HepG2 (cell line): ENCODE measurements around the gene RPS6KL1. TPM values are rescaled to one million over a fixed set of nuclear protein-coding genes. Genes with fewer than 3 reads are reported as not detected.

Source experiments
- ARNTL ChIP-seq: sonication (generic); formaldehyde crosslinking; IDR thresholded peaks from 2 replicates; pipeline ENCODE4 v1.4.0; 2020; ENCODE audit warnings: mild to moderate bottlenecking, missing genetic modification reagents
- BORCS8-MEF2B ChIP-seq: sonication (generic); formaldehyde crosslinking; IDR thresholded peaks from 2 replicates; pipeline ENCODE4 v1.8.0; 2022; ENCODE audit warnings: mild to moderate bottlenecking, missing genetic modification reagents
- GABPA ChIP-seq, 2 experiments: IDR thresholded peaks; 2 replicates each; pipeline ENCODE4 v1.6.1; 2011 to 2016; ENCODE audit warnings: low read depth in 2 of 2, low read length in 1 of 2, missing biosample characterization in 1 of 2, missing genetic modification characterization in 1 of 2
- HIC2 ChIP-seq: sonication (generic); formaldehyde crosslinking; IDR thresholded peaks from 2 replicates; pipeline ENCODE4 v1.9.0; 2022; ENCODE audit warnings: low read depth, missing genetic modification reagents
- HOXA7 ChIP-seq: sonication (generic); formaldehyde crosslinking; IDR thresholded peaks from 2 replicates; pipeline ENCODE4 v1.8.1; 2022; ENCODE audit warnings: mild to moderate bottlenecking, missing genetic modification reagents, moderate library complexity
- ISX ChIP-seq: sonication (generic); formaldehyde crosslinking; conservative IDR thresholded peaks from 2 replicates; pipeline ENCODE4 v1.5.0; 2020; ENCODE audit warnings: missing genetic modification reagents
- KDM5B ChIP-seq: sonication (generic); formaldehyde crosslinking; IDR thresholded peaks from 2 replicates; pipeline ENCODE4 v1.4.0; 2020; ENCODE audit warnings: missing genetic modification reagents, mild to moderate bottlenecking, borderline replicate concordance
- MBNL3 ChIP-seq: fragments of 250-450 bp; sonication (Bioruptor Pico); conservative IDR thresholded peaks from 2 replicates; pipeline ENCODE4 v1.8.0; 2022; ENCODE audit warnings: mild to moderate bottlenecking, inconsistent platforms
- NFIB ChIP-seq: sonication (generic); formaldehyde crosslinking; IDR thresholded peaks from 2 replicates; pipeline ENCODE4 v1.9.0; 2021; ENCODE audit warnings: missing genetic modification reagents, mild to moderate bottlenecking, borderline replicate concordance
- NONO ChIP-seq, 2 experiments: fragments of 450-650 bp in 1 of 2; sonication (generic) in 1 of 2; formaldehyde crosslinking in 1 of 2; IDR thresholded peaks in 1 of 2; conservative IDR thresholded peaks in 1 of 2; 2 replicates each; pipeline versions ENCODE4 v1.6.1 to v1.8.0; 2017 to 2022; ENCODE audit warnings: mild to moderate bottlenecking in 1 of 2, missing genetic modification reagents in 1 of 2, moderate library complexity in 1 of 2
- NR2F6 ChIP-seq, 2 experiments: IDR thresholded peaks; 2 replicates each; pipeline ENCODE4 v1.6.1; 2016; ENCODE audit warnings: antibody characterized with exemption in 1 of 2, mild to moderate bottlenecking in 1 of 2
- PHF20 ChIP-seq: sonication (generic); formaldehyde crosslinking; IDR thresholded peaks from 2 replicates; pipeline ENCODE4 v1.5.0; 2020; ENCODE audit warnings: mild to moderate bottlenecking, missing genetic modification reagents
- RXRA ChIP-seq: sonication (generic); formaldehyde crosslinking; IDR thresholded peaks from 2 replicates; pipeline ENCODE4 v1.5.1; 2020; ENCODE audit warnings: missing genetic modification reagents
- ZBTB33 ChIP-seq: sonication (generic); formaldehyde crosslinking; IDR thresholded peaks from 2 replicates; pipeline ENCODE4 v1.4.0; 2020; ENCODE audit warnings: missing genetic modification reagents
- ZBTB46 ChIP-seq: sonication (generic); formaldehyde crosslinking; IDR thresholded peaks from 2 replicates; pipeline ENCODE4 v1.4.0; 2020; ENCODE audit warnings: mild to moderate bottlenecking, missing genetic modification reagents, borderline replicate concordance
- ZNF556 ChIP-seq: sonication (generic); formaldehyde crosslinking; IDR thresholded peaks from 2 replicates; pipeline ENCODE4 v1.4.0; 2020; ENCODE audit warnings: mild to moderate bottlenecking, missing genetic modification reagents, borderline replicate concordance
- ZNF563 ChIP-seq: sonication (generic); formaldehyde crosslinking; IDR thresholded peaks from 2 replicates; pipeline ENCODE4 v1.8.0; 2022; ENCODE audit warnings: mild to moderate bottlenecking, moderate library complexity, missing genetic modification reagents
- ZNF713 ChIP-seq: sonication (generic); formaldehyde crosslinking; IDR thresholded peaks from 2 replicates; pipeline ENCODE4 v1.4.0; 2020; ENCODE audit warnings: mild to moderate bottlenecking, missing genetic modification reagents
- ZNF724P ChIP-seq: sonication (generic); formaldehyde crosslinking; IDR thresholded peaks from 2 replicates; pipeline ENCODE4 v1.8.0; 2022; ENCODE audit warnings: missing genetic modification reagents, borderline replicate concordance
- ZNF737 ChIP-seq: sonication (generic); formaldehyde crosslinking; IDR thresholded peaks from 2 replicates; pipeline ENCODE4 v1.5.0; 2020; ENCODE audit warnings: missing genetic modification reagents, mild to moderate bottlenecking, borderline replicate concordance
- ZNF790 ChIP-seq: sonication (generic); formaldehyde crosslinking; IDR thresholded peaks from 2 replicates; pipeline ENCODE4 v1.8.0; 2022; ENCODE audit warnings: missing genetic modification reagents, mild to moderate bottlenecking, borderline replicate concordance
- ZNF839 ChIP-seq: sonication (generic); formaldehyde crosslinking; IDR thresholded peaks from 2 replicates; pipeline ENCODE4 v1.4.0; 2020; ENCODE audit warnings: missing genetic modification reagents, mild to moderate bottlenecking, borderline replicate concordance
- ZNF850 ChIP-seq: sonication (generic); formaldehyde crosslinking; conservative IDR thresholded peaks from 2 replicates; pipeline ENCODE4 v1.9.0; 2021; ENCODE audit warnings: mild to moderate bottlenecking, missing genetic modification reagents
- polyA plus RNA-seq, 8 experiments: library from polyadenylated mRNA; depleted of rRNA in 3 of 8; stranded (reverse) in 7 of 8; unstranded in 1 of 8; fragments of >200 nt; fragmentation: Illumina TruSeq in 4 of 8; extraction: Trizol in 4 of 8; gene quantifications; 2 replicates each; pipeline versions ENCODE4 v1.2.1 to v1.2.3, GENCODE V29; 2011 to 2016; ENCODE audit warnings: low read depth in 4 of 8, missing spikeins in 1 of 8, mixed read lengths in 1 of 8; ENCODE audit not compliant: insufficient read depth in 1 of 8
- total RNA-seq, 5 experiments: library from RNA; depleted of rRNA; stranded (reverse); fragments of >200 nt; fragmentation: Illumina TruSeq; extraction: Trizol; gene quantifications; 2 replicates each; pipeline ENCODE4 v1.2.3, GENCODE V29; 2016; ENCODE audit warnings: low read depth in 1 of 5

Gene RPS6KL1
- total and polyA plus RNA-seq, 2 of the 13 experiments (the other 11 are each of a cell fraction or from before 2014, with no cell fraction given): 6.5 to 11.5 TPM

- TF ChIP-seq ZNF563 (CRISPR knock-in tag): 0 out of 2 replicates have a peak, but pooled peaks have one; percentile 26
- peak; percentile 38; the same call in 1 of the 2 replicates for TF ChIP-seq BORCS8-MEF2B (CRISPR knock-in tag)
- TF ChIP-seq ZBTB46 (CRISPR knock-in tag): no peak
- TF ChIP-seq PHF20 (CRISPR knock-in tag): no peak
- TF ChIP-seq ZNF850: no peak
- no peak for TF ChIP-seq ZNF790 (CRISPR knock-in tag)
- no peak for TF ChIP-seq ISX (CRISPR knock-in tag)
- no peak for TF ChIP-seq RXRA (CRISPR knock-in tag)
- peak; percentile 40; the same call in 1 of the 2 replicates for TF ChIP-seq HIC2 (CRISPR knock-in tag)
- TF ChIP-seq GABPA (IDR thresholded peaks at IDR 0.05; ENCODE audit: low read depth, low read length): no peak
- peak; percentile 79 for TF ChIP-seq GABPA (CRISPR knock-in tag; IDR thresholded peaks at IDR 0.05; ENCODE audit: low read depth)
- TF ChIP-seq NFIB: no peak
- TF ChIP-seq HOXA7 (CRISPR knock-in tag): no peak
- TF ChIP-seq ZNF556: peak; percentile 38; the same call in 1 of the 2 replicates
- TF ChIP-seq NR2F6 (IDR thresholded peaks at IDR 0.05): 0 out of 2 replicates have a peak, but pooled peaks have one; percentile 13
- TF ChIP-seq NR2F6 (CRISPR knock-in tag; IDR thresholded peaks at IDR 0.05): peak; percentile 56
- no peak for TF ChIP-seq ZBTB33 (CRISPR knock-in tag)
- TF ChIP-seq ZNF737 (CRISPR knock-in tag): no peak
- TF ChIP-seq ARNTL: no peak
- TF ChIP-seq MBNL3 (CRISPR knock-in tag): no peak
- TF ChIP-seq KDM5B: peak; percentile 37; the same call in 1 of the 2 replicates
- no peak for TF ChIP-seq ZNF724P (CRISPR knock-in tag)
- TF ChIP-seq ZNF713: no peak
- no peak for TF ChIP-seq ZNF839
- no peak for TF ChIP-seq NONO (IDR thresholded peaks at IDR 0.05)
- TF ChIP-seq NONO (CRISPR knock-in tag; conservative IDR thresholded peaks at IDR 0.05): peak; percentile 58; the same call in 1 of the 2 replicates
Observed at GRCh38 chr14:74951443-74952179, 28.6 kb upstream of the RPS6KL1 start (continued).
